Mucosa of descending colon (tissue), 3 donors: Measurements from ENCODE around the gene ATP6V1C2. TPM values are rescaled to one million over a fixed set of nuclear protein-coding genes. Genes with fewer than 3 reads are reported as not detected.

ENCODE experiments used
- ATAC-seq: fragments of 200-7000 bp; cut with Tn5 transposase; one replicate; pipeline ENCODE4 v1.9.1; 2020; ENCODE audit warnings: mild to moderate bottlenecking, moderate library complexity
- DNase-seq, 3 donors: peaks; one replicate each; pipeline ENCODE4 v3.0.0-alpha.2; 2020
- H3K36me3 ChIP-seq: fragments of 200-600 bp; one replicate; pipeline ENCODE4 v1.8.0; 2021; ENCODE audit warnings: low read depth, mild to moderate bottlenecking
- H3K4me1 ChIP-seq: fragments of 200-600 bp; one replicate; pipeline ENCODE4 v1.8.0; 2021; ENCODE audit warnings: low read depth, mild to moderate bottlenecking
- H3K4me3 ChIP-seq: fragments of 200-600 bp; one replicate; pipeline ENCODE4 v1.8.0; 2021; ENCODE audit warnings: mild to moderate bottlenecking
- H3K9me3 ChIP-seq: fragments of 200-600 bp; one replicate; pipeline ENCODE4 v1.8.0; 2021; ENCODE audit warnings: mild to moderate bottlenecking
- intact Hi-C, 2 donors: fragments of 100-400 bp; cut with DNase I in 1 of 2; cut with micrococcal nuclease in 1 of 2; formaldehyde crosslinking; loops; one replicate each; pipeline versions ENCODE4 v1.11.0 to v1.11.1; 2022; cut with DNase I, micrococcal nuclease
- total RNA-seq, 3 donors: library from RNA; stranded (reverse); fragmentation: NEBNext Ultra II Directional in 2 of 3; extraction: Animal tissue kit (Norgen Biotek cat#: 25700) in 2 of 3; gene quantifications; one replicate each; pipeline versions ENCODE4 v1.2.1 to v1.2.4, GENCODE V29; 2021 to 2023
- TF ChIP-seq, protein P1 (sequence below): fragments of 200-600 bp; IDR thresholded peaks from one replicate; pipeline ENCODE4 v1.8.0; 2022; ENCODE audit warnings: antibody characterized with exemption, mild to moderate bottlenecking
- donor health status: DM: no; HTN: no; CAD: no; lungs with moderate emphysema.
- donor health status: DM: no; HTN: no; CAD: no.
- donor health status: DM: no; HTN: yes; CAD: no.

Gene ATP6V1C2
- total RNA-seq, 3 donors from 2014 or later = 0.57 to 3.8 (median 1.0) TPM

DNA sequence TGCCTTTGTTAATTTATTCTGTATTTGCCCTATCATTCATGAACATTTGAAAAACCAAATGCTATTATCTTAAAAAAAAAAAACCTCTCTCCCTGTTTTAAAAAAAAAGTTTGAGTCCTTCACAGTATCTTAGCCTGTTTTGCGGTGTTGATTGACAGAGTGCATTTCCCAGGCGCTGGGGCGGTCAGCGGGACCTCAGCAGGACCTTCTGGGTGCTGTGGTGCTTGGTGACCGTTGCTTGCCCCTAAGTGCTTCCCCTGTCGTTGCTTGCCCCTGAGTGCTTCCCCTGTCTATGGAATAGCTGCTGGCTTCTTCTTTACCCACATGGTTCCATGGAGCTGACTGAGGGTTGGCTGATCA lies 12.1 kb downstream of the ATP6V1C2 start:
- Histone ChIP-seq H3K36me3 (no peaks in the 10 kb centered on the region), H3K4me3 (no peak overlapping the region), H3K4me1 (no peaks in the 10 kb centered on the region), H3K9me3 (no peaks in the 10 kb centered on the region)
- TF ChIP-seq, protein P1, sequence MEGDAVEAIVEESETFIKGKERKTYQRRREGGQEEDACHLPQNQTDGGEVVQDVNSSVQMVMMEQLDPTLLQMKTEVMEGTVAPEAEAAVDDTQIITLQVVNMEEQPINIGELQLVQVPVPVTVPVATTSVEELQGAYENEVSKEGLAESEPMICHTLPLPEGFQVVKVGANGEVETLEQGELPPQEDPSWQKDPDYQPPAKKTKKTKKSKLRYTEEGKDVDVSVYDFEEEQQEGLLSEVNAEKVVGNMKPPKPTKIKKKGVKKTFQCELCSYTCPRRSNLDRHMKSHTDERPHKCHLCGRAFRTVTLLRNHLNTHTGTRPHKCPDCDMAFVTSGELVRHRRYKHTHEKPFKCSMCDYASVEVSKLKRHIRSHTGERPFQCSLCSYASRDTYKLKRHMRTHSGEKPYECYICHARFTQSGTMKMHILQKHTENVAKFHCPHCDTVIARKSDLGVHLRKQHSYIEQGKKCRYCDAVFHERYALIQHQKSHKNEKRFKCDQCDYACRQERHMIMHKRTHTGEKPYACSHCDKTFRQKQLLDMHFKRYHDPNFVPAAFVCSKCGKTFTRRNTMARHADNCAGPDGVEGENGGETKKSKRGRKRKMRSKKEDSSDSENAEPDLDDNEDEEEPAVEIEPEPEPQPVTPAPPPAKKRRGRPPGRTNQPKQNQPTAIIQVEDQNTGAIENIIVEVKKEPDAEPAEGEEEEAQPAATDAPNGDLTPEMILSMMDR = no peak
- intact Hi-C loops = no loop called here
- no peak for DNase-seq
- peak; percentile 14 for ATAC-seq

DNA sequence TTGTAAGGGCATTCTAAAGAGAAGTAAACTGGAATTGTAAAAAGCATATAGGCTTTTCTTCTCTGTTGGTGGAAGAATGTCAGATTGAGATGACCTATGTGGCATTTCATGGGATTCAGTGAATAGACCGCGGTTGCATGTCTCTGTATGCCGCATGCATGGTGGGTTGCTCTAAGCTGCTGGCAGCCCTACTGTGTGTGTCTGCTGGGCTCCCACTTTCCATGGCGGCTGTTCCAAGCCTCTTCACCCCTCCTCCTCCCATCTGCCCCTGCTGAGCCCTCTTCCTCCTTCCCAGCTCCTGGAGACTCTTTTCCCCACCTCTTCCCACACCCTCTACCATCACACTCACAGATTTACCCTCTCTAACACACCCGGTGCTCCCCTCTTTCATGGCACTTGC lies 12.6 kb downstream of the ATP6V1C2 start:
- intact Hi-C loops = no loop called here
- no peak for ATAC-seq
- Histone ChIP-seq H3K4me3 (no peak overlapping the region), H3K9me3 (no peaks in the 10 kb centered on the region), H3K36me3 (no peaks in the 10 kb centered on the region), H3K4me1 (no peaks in the 10 kb centered on the region)
- no peak for DNase-seq
- TF ChIP-seq, protein P1 = no peak

DNA sequence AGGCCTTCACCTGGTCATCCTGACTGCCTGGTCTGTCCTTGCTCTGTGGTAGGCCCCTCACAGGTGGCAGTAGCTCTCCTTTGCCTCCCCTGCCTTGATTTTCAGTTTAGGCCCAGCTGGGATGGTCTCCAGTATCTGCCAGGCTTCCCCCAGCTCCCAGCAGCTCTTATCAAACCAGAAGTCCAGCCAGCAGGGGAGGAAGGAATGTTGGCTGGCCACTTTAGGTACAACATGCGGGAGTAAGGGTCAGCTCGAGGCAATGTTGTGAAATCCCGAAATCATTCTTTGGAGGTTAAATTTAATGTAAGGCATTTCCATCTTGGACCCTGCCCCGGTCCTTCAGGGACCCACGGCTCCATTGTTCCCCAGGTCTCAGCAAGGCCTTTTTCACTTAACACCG lies 16.8 kb downstream of the ATP6V1C2 start:
- no peak for ATAC-seq
- no peaks in the 10 kb centered on the region for H3K4me1 ChIP-seq
- no peak overlapping the region for H3K4me3 ChIP-seq
- intact Hi-C loops = no loop called here
- TF ChIP-seq, protein P1 = no peak
- H3K36me3 ChIP-seq = no peaks in the 10 kb centered on the region
- no peaks in the 10 kb centered on the region for H3K9me3 ChIP-seq
- no peak for DNase-seq

DNA sequence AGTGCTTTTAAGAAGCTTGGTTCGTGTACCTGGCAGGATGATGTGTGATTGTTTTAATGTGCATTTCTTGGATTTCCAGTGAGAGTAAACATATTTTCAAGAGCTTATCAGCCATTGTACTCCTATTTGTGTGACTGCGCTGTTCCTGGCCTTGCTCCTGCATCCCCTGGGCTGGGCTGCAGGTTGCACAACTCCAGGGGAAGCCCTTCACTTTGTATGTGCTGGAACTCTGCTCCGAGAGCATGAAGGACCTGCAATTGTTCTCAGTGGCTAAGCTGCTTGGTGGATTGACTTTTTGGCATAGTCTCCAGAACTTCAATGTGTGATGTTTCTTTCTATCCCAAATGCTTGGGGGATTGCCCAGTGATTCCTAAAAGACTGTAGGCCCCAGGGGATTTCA lies 18.8 kb downstream of the ATP6V1C2 start:
- TF ChIP-seq, protein P1 = no peak
- no peak for ATAC-seq
- H3K4me1 ChIP-seq = peaks cover under 1% of the 10 kb centered on the region

DNA sequence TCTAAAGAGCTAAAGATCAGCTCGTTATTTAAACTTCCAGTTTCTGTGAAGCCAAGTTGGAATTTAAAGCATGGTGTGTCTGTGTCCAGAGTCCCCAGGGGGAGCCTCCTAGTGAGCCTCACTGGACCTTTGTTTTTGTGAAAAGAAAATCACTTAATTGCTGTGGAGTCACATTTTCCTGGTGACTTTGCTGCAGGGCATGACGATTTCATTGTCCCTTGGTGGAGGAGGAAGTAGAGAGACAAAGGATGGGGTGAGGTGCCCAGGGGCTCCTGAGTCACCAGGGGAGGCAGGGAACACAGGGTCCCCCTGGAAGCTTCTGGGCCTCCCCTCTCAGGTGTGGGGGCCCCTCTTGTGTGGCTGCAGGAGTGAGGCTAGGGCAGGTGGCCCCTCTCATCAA lies 19.7 kb downstream of the ATP6V1C2 start:
- TF ChIP-seq, protein P1 = no peak
- DNase-seq (no peak), ATAC-seq (peak; percentile 41)
- H3K4me3 ChIP-seq = no peak overlapping the region
- no peaks in the 10 kb centered on the region for H3K36me3 ChIP-seq
- peaks cover 5% of the 10 kb centered on the region for H3K4me1 ChIP-seq
- intact Hi-C loops = no loop called here
- no peaks in the 10 kb centered on the region for H3K9me3 ChIP-seq

More for the DNA sequence above, 18.8 kb downstream of the ATP6V1C2 start:
- no peak for DNase-seq
- Histone ChIP-seq H3K9me3 (no peaks in the 10 kb centered on the region), H3K4me3 (no peak overlapping the region), H3K36me3 (no peaks in the 10 kb centered on the region)
- intact Hi-C loops = no loop called here

DNA sequence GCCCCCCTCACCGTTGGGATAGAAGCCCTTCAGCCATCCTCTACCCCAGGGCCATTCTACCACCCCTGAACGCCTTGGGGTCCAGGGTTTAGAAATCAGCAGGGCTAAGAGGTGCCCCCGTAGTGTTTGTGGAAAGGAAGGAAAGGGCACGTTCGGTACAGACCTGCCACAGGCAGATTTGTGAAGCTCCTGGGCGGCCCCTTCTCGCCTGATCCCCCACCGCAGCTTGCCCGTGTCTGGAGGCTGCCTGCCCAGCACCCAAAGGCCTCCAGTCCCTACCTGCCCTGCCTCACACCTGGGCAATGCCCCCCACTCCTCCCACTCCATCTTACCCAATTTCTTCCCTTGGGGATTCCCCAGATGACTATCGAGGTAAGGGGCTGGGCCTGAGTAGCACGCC lies 21.2 kb downstream of the ATP6V1C2 start:
- TF ChIP-seq, protein P1 = no peak
- no peak for DNase-seq
- no peak for ATAC-seq
- H3K4me1 ChIP-seq = peaks cover 5% of the 10 kb centered on the region
- H3K36me3 ChIP-seq = no peaks in the 10 kb centered on the region
- H3K4me3 ChIP-seq = no peak overlapping the region
- intact Hi-C loops = no loop called here
- no peaks in the 10 kb centered on the region for H3K9me3 ChIP-seq
